K562 (cell line): ENCODE measurements around the gene SLC6A6. TPM values are rescaled to one million over a fixed set of nuclear protein-coding genes. Genes with fewer than 3 reads are reported as not detected.
A peak's percentile ranks its signal among the peaks of the same experiment; 100 is the strongest.

Experiments used
- CTBP1 ChIP-seq: fragments of 450-650 bp; IDR thresholded peaks from 2 replicates; pipeline ENCODE4 v1.6.1; 2016; ENCODE audit warnings: borderline replicate concordance
- ETS2 ChIP-seq: IDR thresholded peaks from 2 replicates; pipeline ENCODE4 v1.6.1; 2016; ENCODE audit warnings: borderline replicate concordance, missing genetic modification characterization, mild to moderate bottlenecking, moderate library complexity, missing compliant biosample characterization; ENCODE audit not compliant: poor library complexity, severe bottlenecking
- FOXK2 ChIP-seq, 2 experiments: fragments of 450-650 bp; IDR thresholded peaks in 1 of 2; conservative IDR thresholded peaks in 1 of 2; 2 replicates each; pipeline ENCODE4 v1.6.1; 2016; ENCODE audit warnings: low read depth in 2 of 2, mild to moderate bottlenecking in 1 of 2
- NFATC3 ChIP-seq: fragments of 450-650 bp; IDR thresholded peaks from 2 replicates; pipeline ENCODE4 v1.6.1; 2017; ENCODE audit warnings: mild to moderate bottlenecking
- YY1 ChIP-seq, 3 experiments: IDR thresholded peaks; 2 replicates each; pipeline ENCODE4 v1.6.1; 2011; ENCODE audit warnings: low read length in 2 of 3, mild to moderate bottlenecking in 2 of 3, moderate library complexity in 2 of 3, borderline replicate concordance in 1 of 3, control low read depth in 1 of 3, low read depth in 1 of 3; ENCODE audit not compliant: insufficient read depth in 3 of 3, insufficient replicate concordance in 2 of 3, control insufficient read depth in 1 of 3, insufficient read length in 1 of 3; ENCODE audit errors: extremely low read depth in 1 of 3
- ZNF165 ChIP-seq: fragments of 250-450 bp; sonication (Bioruptor Pico); IDR thresholded peaks from 2 replicates; pipeline ENCODE4 v1.4.0; 2020; ENCODE audit warnings: borderline replicate concordance
- polyA plus RNA-seq, 8 experiments: library from polyadenylated mRNA; depleted of rRNA in 4 of 8; stranded (reverse) in 5 of 8; unstranded in 3 of 8; fragments of >200 nt; fragmentation: Nextera tagmentation in 2 of 8; fragmentation: Illumina TruSeq in 1 of 8; extraction: Ambion mirVana in 2 of 8; extraction: Trizol in 1 of 8; gene quantifications; 2 replicates each; pipeline versions ENCODE4 v1.2.1 to v1.2.3, GENCODE V29; 2011 to 2014; ENCODE audit warnings: inconsistent platforms in 1 of 8, missing spikeins in 1 of 8
- total RNA-seq, 7 experiments: library from RNA; depleted of rRNA in 6 of 7; stranded (reverse); fragments of >200 nt in 6 of 7; fragmentation: Illumina TruSeq in 2 of 7; extraction: Trizol in 2 of 7; gene quantifications; 2 replicates each; pipeline versions ENCODE4 v1.2.1 to v1.2.3, GENCODE V29; 2011 to 2021; ENCODE audit warnings: low replicate concordance in 1 of 7
- TF ChIP-seq, protein P1 (sequence below), 2 experiments: fragments of 200-800 bp in 1 of 2; sonication (Bioruptor generic) in 1 of 2; sonication (generic) in 1 of 2; formaldehyde crosslinking in 1 of 2; IDR thresholded peaks in 1 of 2; conservative IDR thresholded peaks in 1 of 2; 2 replicates each; pipeline versions ENCODE4 v1.5.0 to v1.6.1; 2016 to 2020; ENCODE audit warnings: missing compliant biosample characterization in 1 of 2, missing genetic modification characterization in 1 of 2, missing genetic modification reagents in 1 of 2
- TF ChIP-seq, protein P2 (sequence below): sonication (generic); formaldehyde crosslinking; IDR thresholded peaks from 2 replicates; pipeline ENCODE4 v1.8.0; 2022; ENCODE audit warnings: missing genetic modification reagents, mild to moderate bottlenecking, borderline replicate concordance
- TF ChIP-seq, protein P3 (sequence below): fragments of 250-450 bp; sonication (Bioruptor Pico); IDR thresholded peaks from 2 replicates; pipeline ENCODE4 v1.4.0; 2020; ENCODE audit warnings: mild to moderate bottlenecking, moderate library complexity
- TF ChIP-seq, protein P4 (sequence below): sonication (generic); formaldehyde crosslinking; IDR thresholded peaks from 2 replicates; pipeline ENCODE4 v1.8.1; 2023; ENCODE audit warnings: mild to moderate bottlenecking, missing genetic modification reagents, moderate library complexity
- TF ChIP-seq, protein P5 (sequence below): sonication (generic); formaldehyde crosslinking; IDR thresholded peaks from 2 replicates; pipeline ENCODE4 v1.9.0; 2022; ENCODE audit warnings: mild to moderate bottlenecking, missing genetic modification reagents
- TF ChIP-seq, protein P6 (sequence below): fragments of 250-450 bp; sonication (Bioruptor Pico); IDR thresholded peaks from 2 replicates; pipeline ENCODE4 v1.8.0; 2022; ENCODE audit warnings: moderate library complexity, mild to moderate bottlenecking, inconsistent platforms
- TF ChIP-seq, protein P7 (sequence below): fragments of 450-650 bp; IDR thresholded peaks from 2 replicates; pipeline ENCODE4 v1.6.1; 2016; ENCODE audit warnings: mild to moderate bottlenecking
- TF ChIP-seq, protein P8 (sequence below), 3 experiments: IDR thresholded peaks in 2 of 3; conservative IDR thresholded peaks in 1 of 3; 2 replicates each; pipeline ENCODE4 v1.5.1; 2011 to 2012; ENCODE audit warnings: low read length in 3 of 3, mild to moderate bottlenecking in 3 of 3, control low read depth in 2 of 3, improper control_type of control experiment in 1 of 3, inconsistent platforms in 1 of 3, low read depth in 1 of 3, mixed read lengths in 1 of 3, moderate library complexity in 1 of 3; ENCODE audit not compliant: insufficient read depth in 2 of 3

SLC6A6 gene
- total and polyA plus RNA-seq, 9 of the 15 experiments (the other 6 are each of a cell fraction or from before 2014, with no cell fraction given): 12.3 to 203 (median 93.2) TPM

DNA sequence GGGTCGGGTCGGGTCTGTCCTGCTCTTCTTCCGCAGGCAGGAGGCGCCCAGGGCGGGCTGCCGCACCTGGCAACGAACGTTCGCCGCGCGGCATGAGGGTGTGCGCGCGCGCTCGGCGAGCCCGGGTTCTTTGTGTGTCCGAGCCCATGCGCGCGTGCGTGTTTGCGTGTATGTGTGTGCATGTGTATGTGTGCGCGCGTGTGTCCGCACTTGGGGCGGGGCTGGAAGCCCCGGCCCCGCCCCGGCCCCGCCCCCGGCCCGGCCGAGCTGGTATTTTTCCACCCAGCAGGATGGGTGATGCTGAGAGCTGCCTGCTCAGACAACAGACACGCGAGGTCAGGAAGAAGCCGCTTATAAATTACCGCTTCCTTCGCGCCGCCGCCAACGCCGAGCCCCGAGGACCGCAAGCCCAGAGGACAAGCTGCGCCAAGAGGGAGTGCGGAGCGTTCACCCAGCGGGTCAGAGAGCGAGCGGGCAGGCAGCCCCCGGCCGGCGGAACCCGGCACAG, at the start of gene SLC6A6 (continued):
- TF ChIP-seq, protein P1, sequence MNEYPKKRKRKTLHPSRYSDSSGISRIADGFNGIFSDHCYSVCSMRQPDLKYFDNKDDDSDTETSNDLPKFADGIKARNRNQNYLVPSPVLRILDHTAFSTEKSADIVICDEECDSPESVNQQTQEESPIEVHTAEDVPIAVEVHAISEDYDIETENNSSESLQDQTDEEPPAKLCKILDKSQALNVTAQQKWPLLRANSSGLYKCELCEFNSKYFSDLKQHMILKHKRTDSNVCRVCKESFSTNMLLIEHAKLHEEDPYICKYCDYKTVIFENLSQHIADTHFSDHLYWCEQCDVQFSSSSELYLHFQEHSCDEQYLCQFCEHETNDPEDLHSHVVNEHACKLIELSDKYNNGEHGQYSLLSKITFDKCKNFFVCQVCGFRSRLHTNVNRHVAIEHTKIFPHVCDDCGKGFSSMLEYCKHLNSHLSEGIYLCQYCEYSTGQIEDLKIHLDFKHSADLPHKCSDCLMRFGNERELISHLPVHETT (CRISPR knock-in tag; conservative IDR thresholded peaks at IDR 0.05 in 1 of 2, IDR thresholded peaks at IDR 0.05 in 1 of 2): peak in 1 of 2 experiments; percentile 72; a peak in 2 of 4 replicates
- TF ChIP-seq ZNF165 (CRISPR knock-in tag) (no peak), ETS2 (tag) (no peak), YY1 (IDR thresholded peaks at IDR 0.05; ENCODE audit: borderline replicate concordance in 1 of 3, control insufficient read depth in 1 of 3, extremely low read depth in 1 of 3, insufficient read depth in 3 of 3, insufficient read length in 1 of 3, insufficient replicate concordance in 2 of 3, low read depth in 1 of 3, low read length in 2 of 3) (peak in 2 of 3 experiments; percentile 36 to 61), CTBP1 (peak; percentile 98), FOXK2 (conservative IDR thresholded peaks at IDR 0.05 in 1 of 2, IDR thresholded peaks at IDR 0.05 in 1 of 2; ENCODE audit: low read depth in 2 of 2) (peak; percentile 79 to 84), NFATC3 (peak; percentile 99)
- TF ChIP-seq, protein P2, sequence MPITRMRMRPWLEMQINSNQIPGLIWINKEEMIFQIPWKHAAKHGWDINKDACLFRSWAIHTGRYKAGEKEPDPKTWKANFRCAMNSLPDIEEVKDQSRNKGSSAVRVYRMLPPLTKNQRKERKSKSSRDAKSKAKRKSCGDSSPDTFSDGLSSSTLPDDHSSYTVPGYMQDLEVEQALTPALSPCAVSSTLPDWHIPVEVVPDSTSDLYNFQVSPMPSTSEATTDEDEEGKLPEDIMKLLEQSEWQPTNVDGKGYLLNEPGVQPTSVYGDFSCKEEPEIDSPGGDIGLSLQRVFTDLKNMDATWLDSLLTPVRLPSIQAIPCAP (CRISPR knock-in tag): no peak
- TF ChIP-seq, protein P3, sequence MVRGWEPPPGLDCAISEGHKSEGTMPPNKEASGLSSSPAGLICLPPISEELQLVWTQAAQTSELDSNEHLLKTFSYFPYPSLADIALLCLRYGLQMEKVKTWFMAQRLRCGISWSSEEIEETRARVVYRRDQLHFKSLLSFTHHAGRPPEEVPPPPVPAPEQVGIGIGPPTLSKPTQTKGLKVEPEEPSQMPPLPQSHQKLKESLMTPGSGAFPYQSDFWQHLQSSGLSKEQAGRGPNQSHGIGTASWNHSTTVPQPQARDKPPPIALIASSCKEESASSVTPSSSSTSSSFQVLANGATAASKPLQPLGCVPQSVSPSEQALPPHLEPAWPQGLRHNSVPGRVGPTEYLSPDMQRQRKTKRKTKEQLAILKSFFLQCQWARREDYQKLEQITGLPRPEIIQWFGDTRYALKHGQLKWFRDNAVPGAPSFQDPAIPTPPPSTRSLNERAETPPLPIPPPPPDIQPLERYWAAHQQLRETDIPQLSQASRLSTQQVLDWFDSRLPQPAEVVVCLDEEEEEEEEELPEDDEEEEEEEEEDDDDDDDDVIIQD (CRISPR knock-in tag): 0 out of 2 replicates have a peak, but pooled peaks have one; percentile 42
- TF ChIP-seq, protein P4, sequence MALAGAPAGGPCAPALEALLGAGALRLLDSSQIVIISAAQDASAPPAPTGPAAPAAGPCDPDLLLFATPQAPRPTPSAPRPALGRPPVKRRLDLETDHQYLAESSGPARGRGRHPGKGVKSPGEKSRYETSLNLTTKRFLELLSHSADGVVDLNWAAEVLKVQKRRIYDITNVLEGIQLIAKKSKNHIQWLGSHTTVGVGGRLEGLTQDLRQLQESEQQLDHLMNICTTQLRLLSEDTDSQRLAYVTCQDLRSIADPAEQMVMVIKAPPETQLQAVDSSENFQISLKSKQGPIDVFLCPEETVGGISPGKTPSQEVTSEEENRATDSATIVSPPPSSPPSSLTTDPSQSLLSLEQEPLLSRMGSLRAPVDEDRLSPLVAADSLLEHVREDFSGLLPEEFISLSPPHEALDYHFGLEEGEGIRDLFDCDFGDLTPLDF (CRISPR knock-in tag): peak; percentile 61; the same call in 1 of the 2 replicates
- TF ChIP-seq, protein P5, sequence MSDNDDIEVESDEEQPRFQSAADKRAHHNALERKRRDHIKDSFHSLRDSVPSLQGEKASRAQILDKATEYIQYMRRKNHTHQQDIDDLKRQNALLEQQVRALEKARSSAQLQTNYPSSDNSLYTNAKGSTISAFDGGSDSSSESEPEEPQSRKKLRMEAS (CRISPR knock-in tag): peak; percentile 93
- TF ChIP-seq, protein P6, sequence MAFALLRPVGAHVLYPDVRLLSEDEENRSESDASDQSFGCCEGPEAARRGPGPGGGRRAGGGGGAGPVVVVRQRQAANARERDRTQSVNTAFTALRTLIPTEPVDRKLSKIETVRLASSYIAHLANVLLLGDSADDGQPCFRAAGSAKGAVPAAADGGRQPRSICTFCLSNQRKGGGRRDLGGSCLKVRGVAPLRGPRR (CRISPR knock-in tag): no peak
- TF ChIP-seq, protein P7, sequence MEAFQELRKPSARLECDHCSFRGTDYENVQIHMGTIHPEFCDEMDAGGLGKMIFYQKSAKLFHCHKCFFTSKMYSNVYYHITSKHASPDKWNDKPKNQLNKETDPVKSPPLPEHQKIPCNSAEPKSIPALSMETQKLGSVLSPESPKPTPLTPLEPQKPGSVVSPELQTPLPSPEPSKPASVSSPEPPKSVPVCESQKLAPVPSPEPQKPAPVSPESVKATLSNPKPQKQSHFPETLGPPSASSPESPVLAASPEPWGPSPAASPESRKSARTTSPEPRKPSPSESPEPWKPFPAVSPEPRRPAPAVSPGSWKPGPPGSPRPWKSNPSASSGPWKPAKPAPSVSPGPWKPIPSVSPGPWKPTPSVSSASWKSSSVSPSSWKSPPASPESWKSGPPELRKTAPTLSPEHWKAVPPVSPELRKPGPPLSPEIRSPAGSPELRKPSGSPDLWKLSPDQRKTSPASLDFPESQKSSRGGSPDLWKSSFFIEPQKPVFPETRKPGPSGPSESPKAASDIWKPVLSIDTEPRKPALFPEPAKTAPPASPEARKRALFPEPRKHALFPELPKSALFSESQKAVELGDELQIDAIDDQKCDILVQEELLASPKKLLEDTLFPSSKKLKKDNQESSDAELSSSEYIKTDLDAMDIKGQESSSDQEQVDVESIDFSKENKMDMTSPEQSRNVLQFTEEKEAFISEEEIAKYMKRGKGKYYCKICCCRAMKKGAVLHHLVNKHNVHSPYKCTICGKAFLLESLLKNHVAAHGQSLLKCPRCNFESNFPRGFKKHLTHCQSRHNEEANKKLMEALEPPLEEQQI: no peak
- TF ChIP-seq, protein P8, sequence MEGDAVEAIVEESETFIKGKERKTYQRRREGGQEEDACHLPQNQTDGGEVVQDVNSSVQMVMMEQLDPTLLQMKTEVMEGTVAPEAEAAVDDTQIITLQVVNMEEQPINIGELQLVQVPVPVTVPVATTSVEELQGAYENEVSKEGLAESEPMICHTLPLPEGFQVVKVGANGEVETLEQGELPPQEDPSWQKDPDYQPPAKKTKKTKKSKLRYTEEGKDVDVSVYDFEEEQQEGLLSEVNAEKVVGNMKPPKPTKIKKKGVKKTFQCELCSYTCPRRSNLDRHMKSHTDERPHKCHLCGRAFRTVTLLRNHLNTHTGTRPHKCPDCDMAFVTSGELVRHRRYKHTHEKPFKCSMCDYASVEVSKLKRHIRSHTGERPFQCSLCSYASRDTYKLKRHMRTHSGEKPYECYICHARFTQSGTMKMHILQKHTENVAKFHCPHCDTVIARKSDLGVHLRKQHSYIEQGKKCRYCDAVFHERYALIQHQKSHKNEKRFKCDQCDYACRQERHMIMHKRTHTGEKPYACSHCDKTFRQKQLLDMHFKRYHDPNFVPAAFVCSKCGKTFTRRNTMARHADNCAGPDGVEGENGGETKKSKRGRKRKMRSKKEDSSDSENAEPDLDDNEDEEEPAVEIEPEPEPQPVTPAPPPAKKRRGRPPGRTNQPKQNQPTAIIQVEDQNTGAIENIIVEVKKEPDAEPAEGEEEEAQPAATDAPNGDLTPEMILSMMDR (IDR thresholded peaks at IDR 0.05 in 2 of 3, conservative IDR thresholded peaks at IDR 0.05 in 1 of 3; ENCODE audit: insufficient read depth in 2 of 3, low read depth in 1 of 3, low read length in 3 of 3): peak; percentile 47 to 75 (median 64); a peak in 5 of 6 replicates
